Activated B cell treated with CpG ODN at 0.5 μM for 24 hours (primary cell): ENCODE results near the gene B4GALNT4. TPM values are rescaled to one million over a fixed set of nuclear protein-coding genes. Genes with fewer than 3 reads are reported as not detected.

ENCODE experiments used
- ATAC-seq: fragments of 200-7000 bp; cut with Tn5 transposase; one replicate; pipeline ENCODE4 v1.10.0; 2021; ENCODE audit warnings: low read depth, mild to moderate bottlenecking, moderate library complexity
- CTCF ChIA-PET: fragments of 350-600 bp; sonication (Branson Sonifier 250); formaldehyde crosslinking; loops from one replicate; lab custom pipeline; 2021; ENCODE audit warnings: antibody characterized with exemption; lab: Charles Lee
- POLR2A ChIA-PET: fragments of 350-600 bp; sonication (Branson Sonifier 250); formaldehyde crosslinking; loops from one replicate; lab custom pipeline; 2021; ENCODE audit warnings: antibody characterized with exemption; lab: Charles Lee
- DNase-seq: peaks from one replicate; pipeline ENCODE4 v3.0.0; 2022
- H3K27ac Mint-ChIP-seq: one replicate; pipeline ENCODE4 v1.8.0; 2020; ENCODE audit warnings: mixed read lengths
- H3K27me3 Mint-ChIP-seq: one replicate; pipeline ENCODE4 v1.8.0; 2021; ENCODE audit warnings: mixed read lengths
- H3K36me3 Mint-ChIP-seq: one replicate; pipeline ENCODE4 v1.8.0; 2021; ENCODE audit warnings: low read depth, mixed read lengths
- H3K4me1 Mint-ChIP-seq: one replicate; pipeline ENCODE4 v1.8.0; 2021; ENCODE audit warnings: mixed read lengths
- H3K4me3 Mint-ChIP-seq: one replicate; pipeline ENCODE4 v1.8.0; 2020; ENCODE audit warnings: mild to moderate bottlenecking, mixed read lengths
- H3K9me3 Mint-ChIP-seq: one replicate; pipeline ENCODE4 v1.8.0; 2020; ENCODE audit warnings: mixed read lengths
- CTCF ChIP-seq: fragments of 200-600 bp; IDR thresholded peaks from one replicate; pipeline ENCODE4 v1.8.0; 2022; ENCODE audit warnings: antibody characterized with exemption, mild to moderate bottlenecking
- intact Hi-C: fragments of 100-400 bp; cut with micrococcal nuclease; formaldehyde crosslinking; loops from one replicate; pipeline ENCODE4 v1.15.1; 2024
- total RNA-seq: library from RNA; stranded (reverse); gene quantifications from 2 replicates; pipeline ENCODE4 v1.2.3, GENCODE V29; 2022

Gene B4GALNT4
- total RNA-seq, 1 donor from 2014 or later = not detected

DNA sequence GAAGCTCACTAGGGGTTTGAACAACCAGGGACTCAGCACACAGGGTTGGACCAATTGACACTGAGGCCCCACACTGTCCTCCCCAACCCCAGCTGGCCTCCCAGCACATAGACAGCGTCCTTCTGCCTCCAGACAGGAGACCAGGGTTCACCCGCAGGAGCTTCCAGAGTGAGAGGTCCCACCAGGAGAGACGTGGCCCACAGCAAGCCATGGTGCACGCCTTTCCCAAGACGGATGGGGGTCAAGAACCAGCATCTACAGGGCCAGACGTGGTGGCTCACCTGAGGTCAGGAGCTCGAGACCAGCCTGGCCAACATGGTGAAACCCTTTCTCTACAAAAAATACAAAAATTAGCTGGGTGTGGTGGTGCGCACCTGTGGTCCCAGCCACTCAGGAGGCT lies 57.6 kb downstream of the B4GALNT4 start:
- POLR2A ChIA-PET = no interaction called here
- Mint-ChIP-seq H3K4me3 (no peak overlapping the region), H3K9me3 (peaks cover 4% of the 10 kb centered on the region), H3K4me1 (no peaks in the 10 kb centered on the region), H3K36me3 (peaks cover 19% of the 10 kb centered on the region), H3K27ac (no peak overlapping the region), H3K27me3 (no peaks in the 10 kb centered on the region)
- ATAC-seq (no peak), DNase-seq (no peak)
- CTCF ChIA-PET = no interaction called here
- intact Hi-C loops = no loop called here
- TF ChIP-seq CTCF = no peak

DNA sequence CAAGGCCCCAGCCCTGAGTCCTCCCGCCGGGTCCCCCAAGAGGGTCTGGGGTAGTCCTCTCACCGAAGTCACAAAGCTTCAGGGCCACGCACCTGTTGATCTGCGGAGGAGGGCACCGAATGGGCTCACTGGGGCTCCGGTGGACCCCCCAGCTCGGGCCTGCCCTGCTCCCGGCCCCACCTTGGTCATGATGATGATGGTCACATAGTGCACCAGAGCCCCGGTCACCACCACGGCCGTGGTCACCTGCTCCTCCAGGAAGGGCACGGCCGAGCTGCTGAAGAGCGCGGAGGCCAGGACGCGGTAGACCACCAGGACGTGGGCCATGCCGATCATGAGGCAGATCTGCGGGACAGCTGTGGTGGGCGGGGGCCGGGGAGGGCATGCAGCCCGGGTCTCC lies 59.0 kb downstream of the B4GALNT4 start:
- ATAC-seq = no peak
- no peaks in the 10 kb centered on the region for H3K4me1 Mint-ChIP-seq
- CTCF ChIA-PET = no interaction called here
- H3K36me3 Mint-ChIP-seq = peaks cover 19% of the 10 kb centered on the region
- no peak overlapping the region for H3K27ac Mint-ChIP-seq
- peaks cover 4% of the 10 kb centered on the region for H3K9me3 Mint-ChIP-seq
- no peak for TF ChIP-seq CTCF
- POLR2A ChIA-PET = no interaction called here
- no peak for DNase-seq
- no peaks in the 10 kb centered on the region for H3K27me3 Mint-ChIP-seq
- intact Hi-C loops = no loop called here
- H3K4me3 Mint-ChIP-seq = no peak overlapping the region

- peaks cover 4% of the 10 kb centered on the region for H3K9me3 Mint-ChIP-seq
These were observed 60.1 kb downstream of the B4GALNT4 start for GRCh38 chr11:429391-429790.

DNA sequence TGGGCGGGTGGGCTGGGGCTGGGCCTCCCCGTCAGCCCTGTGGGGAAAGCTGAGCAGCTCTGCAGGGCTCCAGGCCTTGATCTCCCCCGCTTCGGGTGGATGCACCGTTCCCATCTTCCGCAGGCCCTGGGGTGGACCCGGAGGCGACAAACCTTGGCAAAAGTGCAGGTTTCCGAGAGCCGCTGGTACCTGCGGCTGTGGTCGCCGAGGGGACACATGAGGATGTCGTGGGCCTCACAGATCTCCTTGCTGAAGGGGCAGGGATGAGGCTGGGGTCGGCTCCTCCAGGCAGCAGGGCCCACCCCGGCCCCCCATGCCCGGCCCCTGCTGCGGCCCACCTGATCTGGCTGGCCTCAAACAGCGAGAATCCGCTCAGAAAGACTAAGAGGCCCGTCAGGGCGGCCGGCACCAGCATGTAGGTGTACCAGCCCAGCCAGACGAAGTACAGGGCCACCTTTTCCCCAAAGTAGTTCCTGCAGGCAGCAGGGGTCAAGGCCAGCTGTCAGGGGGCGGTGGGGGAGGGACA lies 60.7 kb downstream of the B4GALNT4 start:
- DNase-seq (no peak), ATAC-seq (no peak)
- H3K36me3 Mint-ChIP-seq = peaks cover 13% of the 10 kb centered on the region
- no peak overlapping the region for H3K27ac Mint-ChIP-seq
- CTCF ChIA-PET = no interaction called here
- intact Hi-C loops = no loop called here
- no peaks in the 10 kb centered on the region for H3K27me3 Mint-ChIP-seq
- peaks cover 4% of the 10 kb centered on the region for H3K9me3 Mint-ChIP-seq
- H3K4me1 Mint-ChIP-seq = no peaks in the 10 kb centered on the region
- POLR2A ChIA-PET = no interaction called here
- no peak overlapping the region for H3K4me3 Mint-ChIP-seq
- no peak for TF ChIP-seq CTCF

More at GRCh38 chr11:429391-429790, 60.1 kb downstream of the B4GALNT4 start:
- Mint-ChIP-seq H3K4me3 (no peak overlapping the region), H3K4me1 (no peaks in the 10 kb centered on the region), H3K27me3 (no peaks in the 10 kb centered on the region), H3K36me3 (peaks cover 17% of the 10 kb centered on the region), H3K27ac (no peak overlapping the region)
- DNase-seq (no peak), ATAC-seq (no peak)
- intact Hi-C loops = no loop called here
- POLR2A ChIA-PET = no interaction called here
- CTCF ChIA-PET = no interaction called here
- no peak for TF ChIP-seq CTCF

Other genes with a start within 250 kb of the B4GALNT4 start
- not detected in 2 replicates for gene SCGB1C1, start 176.4 kb upstream of the B4GALNT4 start, total RNA-seq
- 44.2 and 47.0 TPM in 2 replicates for gene BET1L, start 162.1 kb upstream of the B4GALNT4 start, total RNA-seq
- 108 and 114 TPM in 2 replicates for gene RIC8A, start 161.8 kb upstream of the B4GALNT4 start, total RNA-seq
- 21.8 and 23.0 TPM in 2 replicates for gene SIRT3, start 133.2 kb upstream of the B4GALNT4 start, total RNA-seq
- 147 and 149 TPM in 2 replicates for gene PSMD13, start 132.5 kb upstream of the B4GALNT4 start, total RNA-seq
- gene NLRP6, start 91.1 kb upstream of the B4GALNT4 start, total RNA-seq = 0.46 and 0.64 TPM in 2 replicates
- gene PGGHG, start 80.4 kb upstream of the B4GALNT4 start, total RNA-seq = 62.3 and 74.1 TPM in 2 replicates
- gene IFITM5, start 70.0 kb upstream of the B4GALNT4 start, total RNA-seq = not detected in 2 replicates
- gene IFITM2, start 61.7 kb upstream of the B4GALNT4 start, total RNA-seq = 112 and 125 TPM in 2 replicates
- 21.2 and 25.3 TPM in 2 replicates for gene IFITM1, start 55.5 kb upstream of the B4GALNT4 start, total RNA-seq
- 14.8 and 17.0 TPM in 2 replicates for gene IFITM3, start 48.6 kb upstream of the B4GALNT4 start, total RNA-seq
- gene PKP3, start 24.7 kb downstream of the B4GALNT4 start, total RNA-seq = 0.18 TPM in 1 of 2 replicates, not detected in the other
- gene SIGIRR, start 45.5 kb downstream of the B4GALNT4 start, total RNA-seq = 19.8 and 24.2 TPM in 2 replicates
- gene ANO9, start 72.5 kb downstream of the B4GALNT4 start, total RNA-seq = 37.2 and 46.1 TPM in 2 replicates
- gene PTDSS2, start 80.8 kb downstream of the B4GALNT4 start, total RNA-seq = 17.8 and 22.0 TPM in 2 replicates
- 101 and 103 TPM in 2 replicates for gene RNH1, start 137.7 kb downstream of the B4GALNT4 start, total RNA-seq
- gene HRAS, start 166.1 kb downstream of the B4GALNT4 start, total RNA-seq = 37.2 and 43.9 TPM in 2 replicates
- 7.1 and 7.9 TPM in 2 replicates for gene LRRC56, start 168.0 kb downstream of the B4GALNT4 start, total RNA-seq
- 8.6 and 9.1 TPM in 2 replicates for gene LMNTD2, start 191.2 kb downstream of the B4GALNT4 start, total RNA-seq
- gene RASSF7, start 191.5 kb downstream of the B4GALNT4 start, total RNA-seq = 14.2 and 14.9 TPM in 2 replicates
- 42.7 and 49.6 TPM in 2 replicates for gene PHRF1, start 207.0 kb downstream of the B4GALNT4 start, total RNA-seq
- 74.1 and 75.5 TPM in 2 replicates for gene IRF7, start 246.5 kb downstream of the B4GALNT4 start, total RNA-seq